ENCODE data around the gene CCDC85B. TPM values are rescaled to one million over a fixed set of nuclear protein-coding genes. Genes with fewer than 3 reads are reported as not detected.

Gene CCDC85B
- polyA plus RNA-seq, 1 experiment, result 33.4 TPM

- Histone ChIP-seq H3K4me3 (ENCODE audit: low read depth, low read length) (peak overlapping the region; percentile 86; the same call in 1 of the 2 replicates), H3K36me3 (ENCODE audit: control insufficient read depth, insufficient read depth, low read length) (peaks cover 2% of the 10 kb centered on the region; the same call in 1 of the 2 replicates), H3K27me3 (ENCODE audit: control insufficient read depth, insufficient read depth, low read length) (no peaks in the 10 kb centered on the region)
- ChIA-PET POLR2A (interaction anchor here (0.5 to 1.8 kb wide), 7 partner anchors 11 to 402 kb away, joined by 3 to 19 read pairs (median 3); partner anchors contain the start of genes CCDC85B and MALAT1), CTCF (interaction anchor here (0.8 to 11.3 kb wide), 4 partner anchors 11 to 189 kb away, joined by 3 to 130 read pairs (median 6); partner anchors contain the start of genes CCDC85B, FIBP and KAT5)
- TF ChIP-seq CTCF (IDR thresholded peaks at IDR 0.05; ENCODE audit: insufficient read depth, low read depth, low read length), result no peak
- DNase-seq (ENCODE audit: low read depth), result no peak
Observed at GRCh38 chr11:65900899-65901180, 10.4 kb downstream of the CCDC85B start.

- DNase-seq (ENCODE audit: low read depth), result peak; percentile 68
- POLR2A ChIA-PET, result interaction anchor here (2.2 kb wide), 1 partner anchor 12 kb away, joined by 5 read pairs; no protein-coding TSS in a partner anchor
- no peak for TF ChIP-seq CTCF (IDR thresholded peaks at IDR 0.05; ENCODE audit: insufficient read depth, low read depth, low read length)
- H3K36me3 ChIP-seq (ENCODE audit: control insufficient read depth, insufficient read depth, low read length), result no peaks in the 10 kb centered on the region
- H3K27me3 ChIP-seq (ENCODE audit: control insufficient read depth, insufficient read depth, low read length), result no peaks in the 10 kb centered on the region
- no peak overlapping the region for H3K4me3 ChIP-seq (ENCODE audit: low read depth, low read length)
- CTCF ChIA-PET, result interaction anchor here (0.6 to 11.3 kb wide), 4 partner anchors 10 to 16 kb away, joined by 3 to 130 read pairs (median 3); partner anchors contain the start of genes CCDC85B and FIBP
Observed at GRCh38 chr11:65903068-65903481, 12.6 kb downstream of the CCDC85B start.

GRCh38 chr11:65903715-65904114, 13.2 kb downstream of the CCDC85B start:
- ChIA-PET CTCF (interaction anchor here (0.6 to 11.3 kb wide), 2 partner anchors 11 to 17 kb away, joined by 3 to 130 read pairs; partner anchors contain the start of genes CCDC85B and FIBP), POLR2A (interaction anchor here (0.5 to 2.2 kb wide), 2 partner anchors 12 to 13 kb away, joined by 3 to 5 read pairs; no protein-coding TSS in a partner anchor)
- Histone ChIP-seq H3K27me3 (ENCODE audit: control insufficient read depth, insufficient read depth, low read length) (no peaks in the 10 kb centered on the region), H3K36me3 (ENCODE audit: control insufficient read depth, insufficient read depth, low read length) (no peaks in the 10 kb centered on the region), H3K4me3 (ENCODE audit: low read depth, low read length) (no peak overlapping the region)
- DNase-seq (ENCODE audit: low read depth), result no peak
- no peak for TF ChIP-seq CTCF (IDR thresholded peaks at IDR 0.05; ENCODE audit: insufficient read depth, low read depth, low read length)

- Histone ChIP-seq H3K27me3 (ENCODE audit: control insufficient read depth, insufficient read depth, low read length) (no peaks in the 10 kb centered on the region), H3K36me3 (ENCODE audit: control insufficient read depth, insufficient read depth, low read length) (no peaks in the 10 kb centered on the region), H3K4me3 (ENCODE audit: low read depth, low read length) (no peak overlapping the region)
- ChIA-PET CTCF (interaction anchor here (1.1 to 1.4 kb wide), 3 partner anchors 18 to 138 kb away, joined by 3 to 6 read pairs (median 3); partner anchors contain the start of gene FIBP), POLR2A (no interaction called here)
- no peak for DNase-seq (ENCODE audit: low read depth)
- TF ChIP-seq CTCF (IDR thresholded peaks at IDR 0.05; ENCODE audit: insufficient read depth, low read depth, low read length), result no peak
Observed at GRCh38 chr11:65906602-65907001, 16.1 kb downstream of the CCDC85B start.

GRCh38 chr11:65907878-65908277, 17.4 kb downstream of the CCDC85B start:
- TF ChIP-seq CTCF (IDR thresholded peaks at IDR 0.05; ENCODE audit: insufficient read depth, low read depth, low read length), result no peak
- CTCF ChIA-PET, result interaction anchor here (1.1 kb wide), 1 partner anchor 21 kb away, joined by 3 read pairs; no protein-coding TSS in a partner anchor
- H3K27me3 ChIP-seq (ENCODE audit: control insufficient read depth, insufficient read depth, low read length), result no peaks in the 10 kb centered on the region
- H3K4me3 ChIP-seq (ENCODE audit: low read depth, low read length), result no peak overlapping the region
- POLR2A ChIA-PET, result no interaction called here
- DNase-seq (ENCODE audit: low read depth), result no peak
- H3K36me3 ChIP-seq (ENCODE audit: control insufficient read depth, insufficient read depth, low read length), result no peaks in the 10 kb centered on the region
